A673 (cell line): ENCODE data around the gene COX6B1.

Source experiments
- EZH2 ChIP-seq: fragments of 200-600 bp; sonication (generic); IDR thresholded peaks from 2 replicates; pipeline ENCODE4 v1.6.1; 2017; ENCODE audit warnings: borderline replicate concordance, low read depth, mild to moderate bottlenecking, mixed read lengths, antibody characterized with exemption, low read length; ENCODE audit not compliant: poor library complexity, severe bottlenecking
- TF ChIP-seq, protein P1 (sequence below): fragments of 300-800, 200-600 bp; sonication (generic); conservative IDR thresholded peaks from 2 replicates; pipeline ENCODE4 v1.5.1; 2017; ENCODE audit warnings: low read depth, mild to moderate bottlenecking, antibody characterized with exemption, low read length, moderate library complexity, mixed read lengths

DNA sequence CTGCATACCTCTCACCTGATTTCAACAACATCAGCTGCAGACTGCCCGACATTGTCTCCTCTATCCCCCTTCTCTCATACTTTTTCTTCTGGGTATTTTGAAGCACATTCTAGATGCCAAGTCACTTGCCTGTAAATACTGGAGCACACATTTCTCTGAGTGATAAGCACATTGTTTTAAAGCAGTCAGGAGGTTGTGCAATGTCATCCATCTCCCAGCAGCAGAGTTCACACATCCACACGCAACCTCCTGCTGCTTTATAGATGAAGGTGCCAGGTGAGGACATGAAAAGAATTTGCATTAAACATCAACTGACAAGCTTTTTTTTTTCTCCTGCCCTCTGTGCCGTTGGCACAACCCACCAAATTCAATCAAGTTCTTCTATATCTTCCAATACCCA lies 23.7 kb downstream of the COX6B1 start:
- TF ChIP-seq EZH2, result no peak
- TF ChIP-seq, protein P1, sequence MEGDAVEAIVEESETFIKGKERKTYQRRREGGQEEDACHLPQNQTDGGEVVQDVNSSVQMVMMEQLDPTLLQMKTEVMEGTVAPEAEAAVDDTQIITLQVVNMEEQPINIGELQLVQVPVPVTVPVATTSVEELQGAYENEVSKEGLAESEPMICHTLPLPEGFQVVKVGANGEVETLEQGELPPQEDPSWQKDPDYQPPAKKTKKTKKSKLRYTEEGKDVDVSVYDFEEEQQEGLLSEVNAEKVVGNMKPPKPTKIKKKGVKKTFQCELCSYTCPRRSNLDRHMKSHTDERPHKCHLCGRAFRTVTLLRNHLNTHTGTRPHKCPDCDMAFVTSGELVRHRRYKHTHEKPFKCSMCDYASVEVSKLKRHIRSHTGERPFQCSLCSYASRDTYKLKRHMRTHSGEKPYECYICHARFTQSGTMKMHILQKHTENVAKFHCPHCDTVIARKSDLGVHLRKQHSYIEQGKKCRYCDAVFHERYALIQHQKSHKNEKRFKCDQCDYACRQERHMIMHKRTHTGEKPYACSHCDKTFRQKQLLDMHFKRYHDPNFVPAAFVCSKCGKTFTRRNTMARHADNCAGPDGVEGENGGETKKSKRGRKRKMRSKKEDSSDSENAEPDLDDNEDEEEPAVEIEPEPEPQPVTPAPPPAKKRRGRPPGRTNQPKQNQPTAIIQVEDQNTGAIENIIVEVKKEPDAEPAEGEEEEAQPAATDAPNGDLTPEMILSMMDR, result no peak
